ENCODE data around the gene HMGCL.
"Not testable (repeated sequence)": the region's sequence is repeated elsewhere in the genome, so short reads cannot be mapped to it uniquely, and the experiment has no call there.

Gene HMGCL

GRCh38 chr1:23825762-23826522 is 713 bp upstream of the HMGCL start:
- DNase-seq, result no peak

DNA sequence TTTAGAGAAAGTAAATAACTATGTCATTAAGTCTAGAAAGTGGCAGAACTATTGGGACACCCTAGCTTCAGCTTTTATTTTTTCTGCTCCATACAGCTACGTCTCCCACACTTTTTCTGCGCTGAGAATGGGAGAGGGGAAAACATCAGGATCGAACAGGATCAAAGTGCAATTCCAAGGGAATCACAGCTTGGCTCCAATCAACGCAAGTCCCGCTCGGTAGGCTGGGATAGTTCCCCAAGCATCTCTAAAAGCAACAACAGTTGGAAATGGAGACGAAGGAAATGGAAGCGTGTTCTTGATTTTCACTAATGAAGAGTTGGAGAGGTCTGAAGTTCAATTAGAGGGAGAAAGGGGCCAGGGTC is 536 bp downstream of the HMGCL start:
- DNase-seq, result no peak

DNA sequence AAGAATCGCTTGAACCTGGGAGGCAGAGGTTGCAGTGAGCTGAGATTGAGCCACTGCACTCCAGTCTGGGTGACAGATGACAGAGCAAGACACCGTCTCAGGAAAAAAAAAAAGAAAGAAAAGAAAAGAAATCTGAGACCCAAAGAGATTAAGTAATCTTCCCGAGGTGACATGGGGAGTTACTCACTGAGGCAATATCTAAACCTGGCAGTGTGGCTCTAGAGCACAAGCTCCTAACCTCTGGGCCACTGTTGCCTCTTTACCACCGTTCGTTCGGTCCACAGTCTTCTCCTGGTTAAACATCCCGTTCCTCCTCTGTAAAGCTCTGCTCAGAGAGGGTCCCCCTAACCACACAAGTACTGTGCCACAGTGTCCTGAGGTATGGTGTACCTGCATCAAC is 1.5 kb downstream of the HMGCL start:
- DNase-seq, result no peak

DNA sequence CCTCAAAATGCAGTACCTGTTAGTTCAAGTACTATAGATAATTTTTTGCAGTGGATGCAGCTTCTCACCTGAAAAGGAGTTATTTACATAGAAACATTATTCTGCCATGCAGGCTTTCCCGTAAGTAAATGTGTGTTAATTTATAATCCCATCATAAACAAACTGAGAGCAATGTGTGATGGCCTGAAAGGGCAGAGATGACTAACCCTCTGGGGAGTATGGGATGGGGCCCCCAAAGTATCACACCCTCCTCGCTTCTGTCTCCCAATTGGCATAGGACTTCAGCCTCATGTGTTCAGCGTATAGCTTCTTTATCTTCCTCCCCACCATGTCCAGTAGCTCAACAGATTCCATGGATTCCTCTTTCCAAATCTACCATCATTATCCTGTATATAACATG is 7.6 kb downstream of the HMGCL start:
- DNase-seq, result no peak

- DNase-seq, result no peak
These were observed 8.3 kb downstream of the HMGCL start for GRCh38 chr1:23816906-23817305.

- no peak for DNase-seq
These were observed 8.9 kb downstream of the HMGCL start for GRCh38 chr1:23816361-23816760.

GRCh38 chr1:23814016-23814415 is 11.2 kb downstream of the HMGCL start:
- DNase-seq, result no peak

GRCh38 chr1:23810818-23811540 is 14.2 kb downstream of the HMGCL start:
- peak in 2 of 4 experiments; percentile 16 to 37 for DNase-seq

DNA sequence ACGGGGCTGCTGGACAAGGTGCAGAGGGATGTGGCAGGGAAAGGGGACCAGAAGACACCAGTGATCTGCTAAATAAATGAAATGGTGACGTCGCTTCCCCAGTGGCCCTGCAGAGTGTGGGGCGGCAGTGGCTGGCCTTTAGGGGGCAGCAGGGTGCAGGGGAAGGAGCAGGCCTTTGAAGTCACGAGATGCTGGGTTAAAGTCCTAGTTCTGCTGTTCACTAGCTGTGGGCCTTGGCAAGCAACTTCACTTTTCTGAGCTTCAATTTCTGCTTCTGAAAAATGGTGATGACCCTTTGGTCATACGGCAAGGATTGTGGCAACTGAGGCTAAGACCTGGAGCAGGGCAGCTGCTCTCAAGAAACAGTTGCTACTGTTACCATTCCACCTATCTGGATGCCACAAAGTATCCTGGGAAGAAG is 15.5 kb downstream of the HMGCL start:
- DNase-seq, result peak; percentile 48 to 75 (median 62)

- no peak for DNase-seq
These were observed 17.8 kb downstream of the HMGCL start for GRCh38 chr1:23807453-23807852.

- no peak for DNase-seq
These were observed 18.9 kb downstream of the HMGCL start for GRCh38 chr1:23806280-23806679.

GRCh38 chr1:23805025-23805424 is 20.2 kb downstream of the HMGCL start:
- DNase-seq, result no peak

GRCh38 chr1:23804183-23804835 is 20.9 kb downstream of the HMGCL start:
- DNase-seq, result no peak

- DNase-seq, result no peak
These were observed 21.6 kb downstream of the HMGCL start for GRCh38 chr1:23803674-23804073.

DNA sequence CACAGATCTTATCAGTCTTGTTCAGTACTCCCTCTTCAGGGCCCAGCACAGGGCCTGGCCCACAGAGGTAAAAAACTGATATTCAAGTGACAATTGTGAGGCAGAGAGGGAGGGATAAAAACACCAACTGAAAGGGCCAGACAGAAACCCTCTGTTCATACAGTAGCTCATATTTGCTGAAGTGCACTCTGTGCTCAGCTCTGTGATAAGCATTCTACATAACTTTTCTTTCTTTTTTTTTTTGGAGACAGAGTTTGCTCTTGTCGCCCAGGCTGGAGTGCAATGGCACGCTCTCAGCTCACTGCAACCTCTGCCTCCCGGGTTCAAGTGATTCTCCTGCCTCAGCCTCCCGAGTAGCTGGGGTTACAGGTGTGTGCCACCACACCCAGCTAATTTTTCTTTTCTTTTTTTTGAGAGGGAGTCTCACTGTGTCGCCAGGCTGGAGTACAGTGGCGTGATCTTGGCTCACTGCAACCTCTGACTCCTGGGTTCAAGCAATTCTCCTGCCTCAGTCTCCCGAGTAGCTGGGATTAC is 22.4 kb downstream of the HMGCL start:
- not testable (repeated sequence) for DNase-seq

DNA sequence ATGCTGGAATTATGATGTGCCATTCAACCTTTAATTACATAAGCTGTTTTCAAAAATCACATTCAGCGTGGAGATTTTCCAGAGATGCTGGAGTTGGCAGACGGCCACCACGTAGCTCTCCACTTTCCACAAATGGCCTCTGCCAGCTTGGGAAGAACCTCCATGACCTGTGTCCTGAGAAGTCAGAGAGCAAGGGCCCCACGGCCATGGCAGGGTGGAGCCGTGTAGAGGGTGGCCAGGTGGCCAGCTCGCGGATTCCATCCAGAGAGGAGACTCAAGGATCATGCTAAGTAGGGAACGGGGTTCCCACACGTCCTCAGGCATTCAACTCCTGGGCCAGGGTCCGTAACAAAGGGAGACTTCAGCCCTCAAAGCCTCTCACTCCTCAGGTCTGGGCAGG is 23.4 kb downstream of the HMGCL start:
- DNase-seq, result no peak

DNA sequence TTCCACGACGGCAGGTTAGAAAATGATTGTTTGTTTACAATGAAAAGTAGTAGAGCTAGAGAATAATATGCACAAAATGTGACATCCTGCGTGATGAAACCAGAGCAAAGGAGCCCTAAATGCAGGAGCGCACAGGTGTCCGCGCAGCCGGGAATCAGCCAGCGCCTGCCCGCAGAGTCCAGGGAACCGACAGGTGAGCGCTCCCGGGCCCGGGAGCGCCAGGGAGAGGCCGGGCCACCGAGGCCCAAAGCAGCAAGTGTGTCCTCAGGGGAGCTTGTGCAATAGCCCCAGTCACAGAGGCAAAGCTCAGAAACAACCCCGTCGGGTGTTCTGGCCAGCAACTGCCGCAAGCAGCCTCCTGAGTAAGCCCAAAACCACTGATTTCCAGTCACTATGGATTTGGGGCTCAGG is 23.9 kb downstream of the HMGCL start:
- DNase-seq, result no peak

- peak; percentile 93 to 96 (median 96) for DNase-seq
These were observed 24.6 kb downstream of the HMGCL start, which contains the start of gene GALE for GRCh38 chr1:23800400-23801337. Gene GALE, minus strand, starts transcription at chr1:23800754. Its CDS starts 1,747 bp downstream, at chr1:23799007.

DNA sequence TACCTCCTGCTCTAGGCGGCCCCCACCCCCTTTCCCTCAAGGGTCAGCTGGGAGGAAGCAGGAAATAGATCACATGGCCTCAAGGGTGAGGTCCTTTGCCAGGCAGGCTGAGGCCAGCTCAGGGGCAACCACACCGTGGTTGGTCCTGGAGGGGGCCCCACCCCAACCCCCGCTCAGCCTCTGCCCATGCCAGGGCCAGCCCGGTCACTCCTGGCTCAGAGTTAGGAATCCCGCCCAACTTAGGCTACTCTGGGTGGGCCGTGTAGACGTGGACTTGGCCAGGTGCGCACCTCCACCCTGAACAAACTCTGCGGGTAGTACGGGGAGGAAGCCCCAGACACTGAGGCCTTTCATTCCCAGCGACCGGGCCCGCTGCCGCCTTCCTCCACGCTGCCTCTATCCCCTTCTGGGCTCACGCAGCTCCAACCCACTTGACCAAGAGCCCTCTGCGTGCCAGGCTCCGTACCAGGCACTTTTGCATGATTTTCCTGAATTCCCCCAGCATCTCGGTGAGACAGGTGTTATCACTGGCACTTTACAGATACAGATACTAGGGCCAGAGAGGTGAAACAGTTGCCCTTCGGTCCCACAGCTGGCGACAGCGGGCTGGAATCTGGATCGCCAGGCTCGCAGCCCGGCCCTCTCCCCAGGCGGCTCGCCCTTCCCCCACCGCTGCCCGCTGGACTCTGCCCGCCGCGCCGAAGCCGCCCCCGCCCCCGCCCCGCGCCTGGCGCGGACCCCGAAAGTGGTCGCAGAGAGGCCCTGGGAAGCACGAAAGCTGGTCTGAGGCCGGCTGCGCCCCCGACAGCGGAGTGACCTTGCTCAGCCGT is 25.4 kb downstream of the HMGCL start:
- DNase-seq, result no peak

DNA sequence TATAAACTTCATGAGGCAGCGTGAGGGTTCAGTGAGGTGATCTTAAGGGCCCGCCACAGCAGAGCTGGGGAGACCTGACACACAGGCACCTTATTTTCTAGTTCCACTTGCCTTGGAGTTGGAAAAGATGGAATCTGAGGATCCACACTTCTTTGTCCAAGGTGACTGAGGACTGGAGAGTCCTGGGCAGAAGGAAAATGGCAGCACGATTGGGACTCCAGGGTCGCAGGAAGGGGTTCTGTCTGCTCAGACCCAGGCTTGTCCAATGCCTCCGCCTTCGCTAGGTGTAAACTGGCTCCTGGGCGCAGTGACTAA is 26.0 kb downstream of the HMGCL start:
- DNase-seq, result no peak

DNA sequence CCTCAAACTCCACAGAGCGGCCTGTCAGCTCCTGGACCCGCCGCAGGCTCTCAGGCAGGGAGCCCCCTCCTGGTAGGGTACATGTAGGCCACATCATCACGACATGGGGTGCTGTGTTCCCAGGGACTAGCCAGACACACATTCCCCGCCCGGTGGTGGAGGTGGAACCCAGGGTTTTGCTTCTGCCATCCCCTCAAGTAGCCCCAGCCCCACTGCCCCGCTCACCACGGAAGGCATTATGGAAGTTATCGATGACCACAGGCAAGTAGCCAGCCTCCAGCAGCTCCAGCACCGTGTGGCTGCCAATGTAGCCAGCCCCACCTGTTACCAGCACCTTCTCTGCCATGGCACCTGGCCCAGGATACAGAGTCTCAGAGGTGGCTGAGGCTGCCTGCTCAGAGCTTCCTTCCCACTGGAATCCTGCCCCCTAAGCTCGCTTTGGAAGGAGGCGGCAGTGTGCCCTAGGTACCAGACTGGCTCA is 26.5 kb downstream of the HMGCL start:
- DNase-seq, result no peak
